NOMO-1 (cell line): ENCODE results near the gene BLID.

Source experiments
- DNase-seq, 2 experiments: peaks; one replicate each; lab custom pipeline; 2025; ENCODE audit not compliant: unreplicated experiment in 2 of 2; lab: John Stamatoyannopoulos, UW

BLID gene

GRCh38 chr11:122115524-122116379 is at the start of gene BLID:
Gene BLID, minus strand, starts transcription at chr11:122116215. Its CDS starts 293 bp downstream, at chr11:122115922.
- no peak for DNase-seq

- DNase-seq, result no peak
These were observed 47.2 kb upstream of the BLID start for GRCh38 chr11:122163053-122163819.

GRCh38 chr11:122162095-122162494 is 46.1 kb upstream of the BLID start:
- DNase-seq, result no peak

GRCh38 chr11:122160841-122161590 is 45.0 kb upstream of the BLID start:
- no peak for DNase-seq

GRCh38 chr11:122159861-122160260 is 43.8 kb upstream of the BLID start:
- no peak for DNase-seq

- no peak for DNase-seq
These were observed 43.2 kb upstream of the BLID start for GRCh38 chr11:122159173-122159721.

- no peak for DNase-seq
These were observed 42.2 kb upstream of the BLID start for GRCh38 chr11:122158171-122158570.

- DNase-seq, result peak in 1 of 2 experiments; percentile 37
These were observed 41.7 kb upstream of the BLID start for GRCh38 chr11:122157653-122158161.

- no peak for DNase-seq
These were observed 40.9 kb upstream of the BLID start for GRCh38 chr11:122156940-122157382.

GRCh38 chr11:122155765-122156527 is 39.9 kb upstream of the BLID start:
- DNase-seq, result no peak

- no peak for DNase-seq
These were observed 39.0 kb upstream of the BLID start for GRCh38 chr11:122154994-122155393.

- DNase-seq, result no peak
These were observed 38.2 kb upstream of the BLID start for GRCh38 chr11:122154227-122154626.

- no peak for DNase-seq
These were observed 37.7 kb upstream of the BLID start for GRCh38 chr11:122153746-122154145.

GRCh38 chr11:122150216-122151124 is 34.5 kb upstream of the BLID start:
- DNase-seq, result no peak

GRCh38 chr11:122149202-122149601 is 33.2 kb upstream of the BLID start:
- DNase-seq, result no peak

- DNase-seq, result no peak
These were observed 30.5 kb upstream of the BLID start for GRCh38 chr11:122146475-122146874.

GRCh38 chr11:122145715-122146274 is 29.8 kb upstream of the BLID start:
- DNase-seq, result no peak

GRCh38 chr11:122144752-122145151 is 28.7 kb upstream of the BLID start:
- DNase-seq, result no peak
